Measurements from ENCODE around the gene GABRD.

GABRD gene

GRCh38 chr1:2036287-2036686, 17.1 kb downstream of the GABRD start:
- DNase-seq (ENCODE audit: low read depth), result no peak
- no peak overlapping the region for H3K4me3 ChIP-seq (ENCODE audit: control insufficient read depth, low read depth, low read length)
- TF ChIP-seq CTCF (IDR thresholded peaks at IDR 0.05; ENCODE audit: control insufficient read depth, insufficient read depth, low read depth, low read length, missing control alignments), result no peak

GRCh38 chr1:2037314-2037979, 18.3 kb downstream of the GABRD start:
- no peak for DNase-seq (ENCODE audit: low read depth)
- TF ChIP-seq CTCF (IDR thresholded peaks at IDR 0.05; ENCODE audit: control insufficient read depth, insufficient read depth, low read depth, low read length, missing control alignments), result no peak
- no peak overlapping the region for H3K4me3 ChIP-seq (ENCODE audit: control insufficient read depth, low read depth, low read length)

- no peak for TF ChIP-seq CTCF (IDR thresholded peaks at IDR 0.05; ENCODE audit: control insufficient read depth, insufficient read depth, low read depth, low read length, missing control alignments)
- DNase-seq (ENCODE audit: low read depth), result no peak
- no peak overlapping the region for H3K4me3 ChIP-seq (ENCODE audit: control insufficient read depth, low read depth, low read length)
Measured at GRCh38 chr1:2038229-2038628, 19.1 kb downstream of the GABRD start.

GRCh38 chr1:2039251-2039650, 20.1 kb downstream of the GABRD start:
- no peak for DNase-seq (ENCODE audit: low read depth)
- no peak overlapping the region for H3K4me3 ChIP-seq (ENCODE audit: control insufficient read depth, low read depth, low read length)
- TF ChIP-seq CTCF (IDR thresholded peaks at IDR 0.05; ENCODE audit: control insufficient read depth, insufficient read depth, low read depth, low read length, missing control alignments), result no peak

- no peak for DNase-seq (ENCODE audit: low read depth)
- no peak overlapping the region for H3K4me3 ChIP-seq (ENCODE audit: control insufficient read depth, low read depth, low read length)
- no peak for TF ChIP-seq CTCF (IDR thresholded peaks at IDR 0.05; ENCODE audit: control insufficient read depth, insufficient read depth, low read depth, low read length, missing control alignments)
Measured at GRCh38 chr1:2041305-2041704, 22.2 kb downstream of the GABRD start.

- DNase-seq (ENCODE audit: low read depth), result no peak
- TF ChIP-seq CTCF (IDR thresholded peaks at IDR 0.05; ENCODE audit: control insufficient read depth, insufficient read depth, low read depth, low read length, missing control alignments), result no peak
- no peak overlapping the region for H3K4me3 ChIP-seq (ENCODE audit: control insufficient read depth, low read depth, low read length)
Measured at GRCh38 chr1:2041887-2042286, 22.7 kb downstream of the GABRD start.

Measured in AG09309 (cell line).